ENCODE results near the gene CERK. TPM values are rescaled to one million over a fixed set of nuclear protein-coding genes. Genes with fewer than 3 reads are reported as not detected.

The CERK gene
- total RNA-seq, 1 donor from 2014 or later: 38.4 TPM

DNA sequence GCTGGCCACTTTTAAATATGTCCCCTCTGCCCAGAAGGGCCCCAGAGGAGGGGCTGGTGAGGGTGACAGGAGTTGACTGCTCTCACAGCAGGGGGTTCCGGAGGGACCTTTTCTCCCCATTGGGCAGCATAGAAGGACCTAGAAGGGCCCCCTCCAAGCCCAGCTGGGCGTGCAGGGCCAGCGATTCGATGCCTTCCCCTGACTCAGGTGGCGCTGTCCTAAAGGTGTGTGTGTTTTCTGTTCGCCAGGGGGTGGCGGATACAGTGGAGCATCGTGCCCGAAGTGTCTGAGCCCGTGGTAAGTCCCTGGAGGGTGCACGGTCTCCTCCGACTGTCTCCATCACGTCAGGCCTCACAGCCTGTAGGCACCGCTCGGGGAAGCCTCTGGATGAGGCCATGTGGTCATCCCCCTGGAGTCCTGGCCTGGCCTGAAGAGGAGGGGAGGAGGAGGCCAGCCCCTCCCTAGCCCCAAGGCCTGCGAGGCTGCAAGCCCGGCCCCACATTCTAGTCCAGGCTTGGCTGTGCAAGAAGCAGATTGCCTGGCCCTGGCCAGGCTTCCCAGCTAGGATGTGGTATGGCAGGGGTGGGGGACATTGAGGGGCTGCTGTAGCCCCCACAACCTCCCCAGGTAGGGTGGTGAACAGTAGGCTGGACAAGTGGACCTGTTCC lies 71.3 kb downstream of the CERK start:
- DNase-seq (ENCODE audit: extremely low spot score, unreplicated experiment): no peak

DNA sequence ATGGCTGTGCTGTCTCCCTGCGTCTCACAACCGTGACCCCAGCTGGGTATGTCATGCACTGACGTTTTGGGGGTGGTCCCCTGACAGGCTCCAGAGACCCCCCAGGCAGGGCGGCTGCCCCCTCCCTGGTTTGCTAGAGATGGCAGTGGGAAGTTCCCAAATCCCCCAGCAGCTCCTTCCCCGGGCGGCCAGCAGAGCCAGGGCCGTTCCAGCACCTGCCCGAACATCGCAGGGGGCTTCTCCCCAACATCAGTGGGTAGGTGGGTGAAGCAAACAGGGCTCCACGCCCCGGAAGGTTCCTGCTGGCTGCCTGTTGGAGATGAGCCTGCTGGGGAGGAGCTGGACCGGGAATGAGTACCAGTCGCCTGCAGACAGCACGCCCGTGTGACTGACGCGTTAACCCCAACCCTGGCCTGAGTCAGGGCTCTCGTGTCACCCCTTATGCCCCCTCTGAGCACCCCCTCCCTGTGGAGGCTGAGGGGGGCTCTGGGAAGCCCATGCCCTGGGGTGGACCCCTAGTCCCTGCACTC lies 72.2 kb downstream of the CERK start:
- Mint-ChIP-seq H3K27me3 (ENCODE audit: unreplicated experiment) (no peaks in the 10 kb centered on the region), H3K4me3 (ENCODE audit: unreplicated experiment) (no peak overlapping the region), H3K4me1 (ENCODE audit: unreplicated experiment) (peaks cover 8% of the 10 kb centered on the region), H3K27ac (ENCODE audit: unreplicated experiment) (no peak overlapping the region), H3K36me3 (ENCODE audit: unreplicated experiment) (peaks cover 18% of the 10 kb centered on the region), H3K9me3 (ENCODE audit: unreplicated experiment) (no peaks in the 10 kb centered on the region)
- no peak for DNase-seq (ENCODE audit: extremely low spot score, unreplicated experiment)
- TF ChIP-seq, protein P1, sequence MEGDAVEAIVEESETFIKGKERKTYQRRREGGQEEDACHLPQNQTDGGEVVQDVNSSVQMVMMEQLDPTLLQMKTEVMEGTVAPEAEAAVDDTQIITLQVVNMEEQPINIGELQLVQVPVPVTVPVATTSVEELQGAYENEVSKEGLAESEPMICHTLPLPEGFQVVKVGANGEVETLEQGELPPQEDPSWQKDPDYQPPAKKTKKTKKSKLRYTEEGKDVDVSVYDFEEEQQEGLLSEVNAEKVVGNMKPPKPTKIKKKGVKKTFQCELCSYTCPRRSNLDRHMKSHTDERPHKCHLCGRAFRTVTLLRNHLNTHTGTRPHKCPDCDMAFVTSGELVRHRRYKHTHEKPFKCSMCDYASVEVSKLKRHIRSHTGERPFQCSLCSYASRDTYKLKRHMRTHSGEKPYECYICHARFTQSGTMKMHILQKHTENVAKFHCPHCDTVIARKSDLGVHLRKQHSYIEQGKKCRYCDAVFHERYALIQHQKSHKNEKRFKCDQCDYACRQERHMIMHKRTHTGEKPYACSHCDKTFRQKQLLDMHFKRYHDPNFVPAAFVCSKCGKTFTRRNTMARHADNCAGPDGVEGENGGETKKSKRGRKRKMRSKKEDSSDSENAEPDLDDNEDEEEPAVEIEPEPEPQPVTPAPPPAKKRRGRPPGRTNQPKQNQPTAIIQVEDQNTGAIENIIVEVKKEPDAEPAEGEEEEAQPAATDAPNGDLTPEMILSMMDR (IDR thresholded peaks at IDR 0.05): no peak

More for the DNA sequence above, 71.3 kb downstream of the CERK start:
- peaks cover 18% of the 10 kb centered on the region for H3K36me3 Mint-ChIP-seq (ENCODE audit: unreplicated experiment)
- peaks cover 8% of the 10 kb centered on the region for H3K4me1 Mint-ChIP-seq (ENCODE audit: unreplicated experiment)
- no peaks in the 10 kb centered on the region for H3K27me3 Mint-ChIP-seq (ENCODE audit: unreplicated experiment)
- no peak overlapping the region for H3K4me3 Mint-ChIP-seq (ENCODE audit: unreplicated experiment)
- H3K27ac Mint-ChIP-seq (ENCODE audit: unreplicated experiment): no peak overlapping the region
- TF ChIP-seq, protein P1 (IDR thresholded peaks at IDR 0.05): no peak
- no peaks in the 10 kb centered on the region for H3K9me3 Mint-ChIP-seq (ENCODE audit: unreplicated experiment)

DNA sequence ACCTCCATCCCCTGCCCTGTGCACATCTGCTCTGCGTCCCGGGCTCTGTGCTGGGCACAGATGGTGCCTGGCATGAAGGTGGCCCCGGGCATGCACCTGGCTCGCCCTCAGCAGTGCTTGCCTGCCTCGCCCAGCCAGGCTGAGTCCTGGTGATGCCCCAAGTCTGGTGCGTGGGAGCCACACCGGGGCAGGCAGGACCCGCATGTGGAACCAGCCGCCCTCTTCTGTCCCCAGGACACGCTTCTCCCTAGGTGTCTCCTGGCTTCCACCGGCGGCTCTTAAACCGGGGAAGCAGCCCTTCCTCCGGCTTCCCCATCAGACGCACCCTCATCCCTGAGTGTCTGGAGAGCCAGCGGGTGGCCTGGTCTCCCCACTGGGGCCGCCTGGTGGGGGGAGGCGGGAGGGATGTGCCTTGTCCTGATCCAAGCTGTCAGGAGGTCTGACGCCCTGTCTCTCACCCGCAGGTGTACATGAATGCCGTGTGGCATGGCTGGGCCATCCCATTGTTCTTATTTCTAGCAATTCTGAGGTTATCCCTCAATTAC lies 72.8 kb downstream of the CERK start:
- Mint-ChIP-seq H3K4me1 (ENCODE audit: unreplicated experiment) (peaks cover 8% of the 10 kb centered on the region), H3K9me3 (ENCODE audit: unreplicated experiment) (no peaks in the 10 kb centered on the region), H3K27me3 (ENCODE audit: unreplicated experiment) (no peaks in the 10 kb centered on the region), H3K27ac (ENCODE audit: unreplicated experiment) (no peak overlapping the region), H3K4me3 (ENCODE audit: unreplicated experiment) (no peak overlapping the region), H3K36me3 (ENCODE audit: unreplicated experiment) (peaks cover 18% of the 10 kb centered on the region)
- TF ChIP-seq, protein P1 (IDR thresholded peaks at IDR 0.05): no peak
- DNase-seq (ENCODE audit: extremely low spot score, unreplicated experiment): no peak

DNA sequence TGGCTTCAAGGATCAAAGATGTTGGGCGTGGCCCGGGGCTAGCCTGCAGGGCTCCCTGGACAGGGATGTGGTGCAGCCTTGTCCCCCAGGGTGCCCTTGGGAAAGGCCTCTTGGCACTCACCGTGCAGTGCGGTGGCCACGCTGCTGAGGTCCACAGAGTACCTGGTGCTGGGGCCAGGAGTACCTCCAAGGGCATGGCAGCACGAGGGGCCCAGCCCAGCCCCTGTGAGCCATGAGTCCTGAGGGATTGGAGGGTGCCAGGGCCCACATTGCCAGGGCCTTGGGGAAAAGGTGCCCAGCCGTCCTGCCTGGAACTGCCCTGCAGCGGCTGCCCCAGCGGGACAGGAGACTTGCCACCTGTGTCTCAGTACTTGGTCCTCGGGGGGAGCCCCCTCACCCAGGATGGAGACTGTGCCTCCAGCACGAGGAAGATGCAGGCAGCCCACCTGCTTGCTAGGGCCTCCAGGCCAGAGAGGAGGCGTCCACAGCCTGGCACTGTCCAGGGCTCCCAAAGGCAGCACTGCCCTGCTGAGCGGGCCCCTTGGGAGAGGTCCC lies 73.7 kb downstream of the CERK start:
- Mint-ChIP-seq H3K27me3 (ENCODE audit: unreplicated experiment) (no peaks in the 10 kb centered on the region), H3K4me3 (ENCODE audit: unreplicated experiment) (no peak overlapping the region), H3K9me3 (ENCODE audit: unreplicated experiment) (no peaks in the 10 kb centered on the region), H3K4me1 (ENCODE audit: unreplicated experiment) (peaks cover under 1% of the 10 kb centered on the region), H3K27ac (ENCODE audit: unreplicated experiment) (no peak overlapping the region), H3K36me3 (ENCODE audit: unreplicated experiment) (peaks cover 14% of the 10 kb centered on the region)
- DNase-seq (ENCODE audit: extremely low spot score, unreplicated experiment): no peak
- TF ChIP-seq, protein P1 (IDR thresholded peaks at IDR 0.05): no peak

DNA sequence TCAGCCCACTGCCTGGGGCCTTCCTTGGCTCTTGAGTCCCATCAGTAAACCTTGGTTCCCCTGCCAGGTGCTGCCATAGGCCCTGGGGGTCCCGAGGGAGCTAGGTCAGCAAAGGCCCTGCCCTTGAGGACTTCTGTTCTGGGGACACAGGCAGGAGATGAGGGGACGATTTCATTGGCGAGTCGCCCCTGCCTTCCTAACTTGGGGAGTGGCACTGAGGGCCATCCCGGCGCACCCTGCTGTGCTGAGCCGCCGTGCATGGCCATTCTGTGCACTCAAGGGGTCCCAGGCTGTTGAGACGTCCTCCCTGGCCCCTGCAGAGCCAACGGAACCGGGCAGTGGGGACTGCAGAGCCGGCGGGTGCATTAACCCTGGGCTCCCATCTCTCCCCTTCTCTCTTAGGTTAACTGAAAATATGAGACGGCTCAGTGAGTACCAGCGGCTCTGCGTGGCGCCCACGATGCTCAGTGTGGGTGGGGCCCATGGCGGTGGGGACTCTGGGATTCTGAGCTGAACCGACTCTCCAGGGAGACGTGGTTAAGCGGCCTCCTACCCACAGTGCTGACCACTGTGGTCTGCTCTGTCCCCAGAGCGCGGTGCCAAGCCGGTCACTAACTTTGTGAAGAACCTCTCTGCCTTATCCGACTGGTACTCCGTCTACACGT lies 74.5 kb downstream of the CERK start:
- Mint-ChIP-seq H3K36me3 (ENCODE audit: unreplicated experiment) (peaks cover 11% of the 10 kb centered on the region), H3K27me3 (ENCODE audit: unreplicated experiment) (no peaks in the 10 kb centered on the region), H3K4me1 (ENCODE audit: unreplicated experiment) (no peaks in the 10 kb centered on the region), H3K27ac (ENCODE audit: unreplicated experiment) (no peak overlapping the region), H3K9me3 (ENCODE audit: unreplicated experiment) (no peaks in the 10 kb centered on the region), H3K4me3 (ENCODE audit: unreplicated experiment) (no peak overlapping the region)
- TF ChIP-seq, protein P1 (IDR thresholded peaks at IDR 0.05): no peak
- no peak for DNase-seq (ENCODE audit: extremely low spot score, unreplicated experiment)

Data from osteocyte (in vitro differentiated cells).